Activated gamma-delta T cell treated with anti-CD3 and anti-CD28 coated beads, Interleukin-2, amount 50 U/mL, for 16 hours (primary cell): Measurements from ENCODE around the gene C16orf46.
"Not testable (repeated sequence)": the region's sequence is repeated elsewhere in the genome, so short reads cannot be mapped to it uniquely, and the experiment has no call there.

Experiments used
- DNase-seq: peaks from one replicate; pipeline ENCODE4 v3.0.0-alpha.2; 2020; ENCODE audit warnings: low read depth

C16orf46 gene, protein sequence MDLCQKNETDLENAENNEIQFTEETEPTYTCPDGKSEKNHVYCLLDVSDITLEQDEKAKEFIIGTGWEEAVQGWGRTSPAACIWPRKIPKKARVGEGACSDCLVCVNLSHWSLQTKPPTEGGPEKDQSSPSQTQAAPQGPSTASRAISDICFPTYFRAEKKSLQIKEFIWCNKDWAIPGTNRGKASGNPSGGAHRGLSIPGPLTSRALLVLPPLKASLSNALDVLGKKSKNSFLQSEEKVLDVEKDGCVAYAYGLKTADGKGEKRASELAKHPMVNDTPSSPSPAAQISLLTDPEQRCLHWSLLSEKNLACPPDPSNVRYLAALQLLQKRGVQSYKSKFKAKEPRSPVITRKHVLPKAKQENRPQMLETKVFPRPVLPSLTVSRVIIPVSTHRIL

GRCh38 chr16:81077076-81077940 is at the start of gene C16orf46:
Gene C16orf46 (minus strand): TSS chr16:81077238. CDS start chr16:81063955, 13,283 bp downstream.
- DNase-seq: peak; percentile 96

DNA sequence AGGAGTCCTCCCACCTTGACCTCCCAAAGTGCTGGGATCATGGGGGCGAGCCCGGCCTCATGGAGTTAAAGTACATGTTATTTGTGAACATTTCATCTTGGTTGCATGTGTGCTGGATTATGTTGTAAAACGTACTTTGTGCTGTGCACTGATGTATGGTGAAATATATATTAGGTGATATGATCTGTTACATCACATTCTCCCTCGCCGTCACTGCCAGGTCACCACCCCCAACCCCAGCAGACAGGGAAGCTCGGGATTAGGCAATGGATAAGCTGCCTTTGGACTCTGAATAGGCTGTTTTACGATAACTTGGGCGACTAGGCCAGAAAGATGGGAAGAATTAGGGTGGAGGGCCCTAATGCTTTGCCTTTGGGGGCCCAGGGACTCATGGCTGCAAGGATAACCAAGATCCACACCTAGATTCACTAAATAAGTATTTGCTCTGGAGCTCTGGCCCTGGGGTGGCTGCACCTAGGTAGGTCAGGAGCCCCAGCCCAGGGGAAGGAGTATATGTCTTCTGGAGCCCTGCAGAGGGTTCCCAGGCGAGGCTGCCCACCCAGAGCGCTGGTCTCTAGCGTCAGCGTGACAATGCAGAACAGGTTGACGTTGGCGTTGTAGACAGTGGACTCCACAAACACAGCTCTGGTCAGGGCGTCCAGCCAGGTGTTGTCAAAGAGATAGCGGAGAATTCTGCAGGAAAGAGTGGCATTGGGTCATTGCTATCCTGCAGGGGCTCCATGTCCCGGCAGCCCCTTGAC is 46.2 kb upstream of the C16orf46 start:
- no peak for DNase-seq

DNA sequence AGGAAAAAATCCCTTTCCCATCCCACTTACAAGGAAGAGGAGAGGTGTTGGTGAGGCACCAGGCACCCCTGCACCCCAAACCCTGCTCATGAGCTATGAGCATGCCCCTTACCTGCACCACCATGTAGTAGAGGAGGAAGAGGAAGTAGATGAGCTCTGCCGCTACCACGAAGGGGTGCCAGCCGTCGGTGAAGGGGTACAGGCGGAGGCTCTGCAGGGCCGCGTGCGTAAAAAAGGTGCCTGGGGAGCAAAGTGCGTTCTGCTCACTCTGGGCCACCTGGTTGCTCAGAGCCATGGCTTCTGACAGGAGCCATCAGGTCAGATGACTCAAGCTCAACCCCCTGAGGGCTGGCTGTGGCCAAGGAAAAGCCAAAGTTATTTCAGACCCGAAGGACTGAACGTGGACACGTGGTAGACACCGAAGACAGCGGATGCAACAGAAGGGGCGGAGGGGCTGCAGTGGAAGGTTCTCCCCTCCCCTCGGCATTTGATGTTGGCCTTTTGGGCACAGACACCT is 44.5 kb upstream of the C16orf46 start:
- no peak for DNase-seq

- no peak for DNase-seq
Observed at GRCh38 chr16:81117436-81117835, 40.4 kb upstream of the C16orf46 start.

GRCh38 chr16:81116285-81116684 is 39.2 kb upstream of the C16orf46 start:
- DNase-seq: no peak

GRCh38 chr16:81112453-81112852 is 35.4 kb upstream of the C16orf46 start:
- no peak for DNase-seq

GRCh38 chr16:81109274-81109673 is 32.2 kb upstream of the C16orf46 start:
- DNase-seq: not testable (repeated sequence)

DNA sequence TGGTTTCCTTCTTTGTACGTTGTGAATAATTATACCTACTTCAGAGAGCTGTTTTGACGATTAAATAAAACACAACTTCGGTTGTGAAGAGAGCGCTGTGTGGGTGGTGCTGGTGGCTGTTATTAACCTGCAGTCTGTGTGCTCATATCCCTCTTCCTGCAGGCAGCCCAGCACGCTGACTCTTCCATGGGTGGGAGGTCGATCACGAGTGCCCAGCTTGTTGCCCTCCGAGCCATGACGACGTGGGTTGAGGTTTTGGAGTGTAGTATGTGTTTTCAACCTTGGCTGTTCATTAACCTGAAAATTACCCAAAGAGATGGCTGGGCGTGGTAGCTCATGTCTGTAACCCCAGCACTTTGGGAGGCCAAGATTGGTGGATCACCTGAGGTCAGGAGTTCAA is 30.5 kb upstream of the C16orf46 start:
- DNase-seq: no peak

DNA sequence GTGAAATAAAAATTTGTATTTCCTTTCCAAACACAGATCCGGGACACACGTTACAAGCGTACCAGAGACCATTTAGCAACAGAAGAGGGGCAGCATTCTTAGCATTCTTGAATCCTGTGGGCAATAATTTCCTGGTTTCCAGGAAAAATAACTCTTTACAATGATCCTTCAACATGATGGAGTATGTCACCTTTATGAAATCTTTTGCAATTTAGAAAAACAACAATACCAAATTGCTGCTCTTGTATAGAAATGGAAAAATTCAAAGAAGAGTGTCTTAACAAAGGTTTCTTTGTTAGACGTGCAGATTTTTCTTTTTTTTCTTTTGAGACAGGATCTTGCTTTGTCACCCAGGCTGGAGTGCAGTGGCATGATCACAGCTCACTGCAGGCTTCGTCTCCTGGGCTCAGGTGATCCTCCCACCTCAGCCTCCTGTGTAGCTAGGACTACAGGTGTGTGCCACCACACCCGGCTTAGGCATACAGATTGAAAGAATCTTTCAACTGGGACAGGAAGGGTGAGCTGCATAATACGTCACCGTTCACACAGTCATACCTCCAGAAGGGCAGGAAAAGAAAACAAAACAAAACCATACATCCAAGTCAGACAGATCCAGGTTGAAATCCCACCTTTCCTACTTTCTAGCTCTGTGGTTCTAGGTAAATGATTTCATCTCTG is 29.9 kb upstream of the C16orf46 start:
- DNase-seq: no peak

DNA sequence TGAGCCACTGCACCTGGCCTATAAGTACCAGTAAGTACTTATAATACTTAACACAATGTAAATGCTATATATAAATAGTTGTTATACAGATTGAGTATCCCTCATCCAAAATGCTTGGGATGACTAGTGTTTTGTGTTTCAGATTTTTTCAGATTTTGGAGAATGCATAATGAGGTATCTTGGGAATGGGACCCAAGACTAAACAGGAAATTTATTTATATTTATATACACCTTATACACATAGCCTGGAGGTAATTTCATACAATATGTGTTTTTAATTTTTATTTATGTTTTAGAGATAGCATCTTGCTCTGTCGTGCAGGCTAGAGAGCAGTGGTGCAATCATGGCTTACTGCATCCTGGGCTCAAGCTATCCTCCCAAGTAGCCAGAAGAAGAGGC is 28.9 kb upstream of the C16orf46 start:
- no peak for DNase-seq

DNA sequence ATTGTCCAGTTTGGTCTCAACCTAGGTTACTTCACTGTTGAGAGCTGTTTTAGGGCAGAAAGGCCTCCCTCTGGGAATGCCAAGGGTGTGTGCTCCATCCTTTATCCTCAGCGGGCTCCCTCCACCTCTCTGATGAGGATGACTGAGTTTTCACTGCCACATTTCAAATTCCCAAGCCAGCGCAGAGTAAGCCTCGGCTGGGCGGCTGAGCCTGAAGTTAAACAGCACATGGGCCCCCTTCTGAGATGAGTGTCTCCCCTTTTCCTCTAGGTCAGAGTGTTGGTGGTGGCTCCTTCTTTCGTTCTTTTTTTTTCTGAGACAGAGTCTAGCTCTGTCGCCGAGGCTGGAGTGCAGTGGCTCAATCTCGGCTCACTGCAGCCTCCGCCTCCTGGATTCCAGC is 24.7 kb upstream of the C16orf46 start:
- no peak for DNase-seq

GRCh38 chr16:81099958-81100357 is 22.9 kb upstream of the C16orf46 start:
- DNase-seq: no peak

- DNase-seq: no peak
Observed at GRCh38 chr16:81097230-81097629, 20.2 kb upstream of the C16orf46 start.

DNA sequence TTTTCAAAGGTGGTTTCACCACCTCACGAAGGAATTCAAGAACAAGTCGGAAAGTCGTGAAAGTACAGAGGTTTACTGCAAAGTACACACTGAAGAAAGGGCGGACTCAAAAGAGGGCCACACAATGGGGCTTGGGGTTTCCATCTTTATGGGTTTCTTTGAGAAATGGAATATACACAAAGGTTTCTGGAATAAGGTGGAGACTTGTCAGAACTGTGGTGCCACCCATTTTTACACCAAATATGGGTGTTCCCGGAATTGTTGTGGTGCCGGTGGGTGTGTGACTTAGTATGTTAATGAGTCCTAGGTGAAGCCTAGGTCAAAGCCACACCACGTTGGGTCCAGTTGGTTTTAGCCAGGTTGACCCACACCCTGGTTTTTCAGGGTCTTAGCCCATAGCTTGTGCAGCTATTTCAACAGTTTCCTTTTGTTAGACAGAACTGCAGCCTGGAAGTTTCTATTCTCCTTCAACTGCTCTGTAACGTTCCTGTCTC is 19.7 kb upstream of the C16orf46 start:
- no peak for DNase-seq

DNA sequence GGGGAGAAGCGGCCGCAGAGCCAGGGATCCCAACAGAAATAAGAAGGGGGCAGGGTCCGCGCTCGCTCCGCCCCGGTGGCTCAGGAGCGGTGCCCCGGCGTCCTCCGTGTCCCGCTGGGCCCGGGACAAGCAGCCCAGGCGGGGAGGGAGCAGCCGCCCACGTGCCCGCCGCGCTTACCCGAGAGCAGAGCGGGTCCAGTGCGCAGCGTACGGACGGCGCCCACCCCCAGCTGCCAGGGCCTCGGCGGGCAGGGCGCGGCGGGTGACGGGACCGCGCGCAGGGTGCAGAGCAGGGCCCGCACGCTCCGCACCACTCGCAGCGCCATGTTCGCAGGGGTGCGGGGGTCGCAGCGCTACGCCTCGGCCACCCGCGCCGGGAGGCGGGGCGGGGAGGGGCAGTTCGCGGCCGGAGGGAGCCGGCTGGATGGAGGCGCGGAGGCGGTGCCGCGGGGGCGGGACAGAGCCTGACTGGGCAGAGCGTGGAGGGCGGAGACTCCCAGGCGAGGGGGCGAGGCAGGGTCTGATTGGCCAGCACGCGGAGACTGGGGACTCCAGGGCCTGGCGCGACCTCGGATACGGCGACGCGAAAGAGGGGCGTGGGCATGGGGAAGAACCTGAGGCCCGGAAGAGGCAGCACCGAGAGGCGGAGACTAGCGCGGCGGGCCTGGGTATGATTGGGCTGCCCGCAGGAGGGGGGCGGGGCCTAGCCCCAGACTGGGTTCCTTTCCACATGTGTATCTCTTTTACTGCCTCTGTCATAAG is 19.1 kb upstream of the C16orf46 start, which contains the start of gene GCSH:
Gene GCSH, minus strand, starts transcription at position 443 of the 762 bp plus-strand sequence. Its CDS starts 117 bp downstream, at position 326.
- peak; percentile 98 for DNase-seq

GRCh38 chr16:81095653-81095952 is 18.6 kb upstream of the C16orf46 start:
- DNase-seq: no peak

- no peak for DNase-seq
Observed at GRCh38 chr16:81094771-81095251, 17.8 kb upstream of the C16orf46 start.

DNA sequence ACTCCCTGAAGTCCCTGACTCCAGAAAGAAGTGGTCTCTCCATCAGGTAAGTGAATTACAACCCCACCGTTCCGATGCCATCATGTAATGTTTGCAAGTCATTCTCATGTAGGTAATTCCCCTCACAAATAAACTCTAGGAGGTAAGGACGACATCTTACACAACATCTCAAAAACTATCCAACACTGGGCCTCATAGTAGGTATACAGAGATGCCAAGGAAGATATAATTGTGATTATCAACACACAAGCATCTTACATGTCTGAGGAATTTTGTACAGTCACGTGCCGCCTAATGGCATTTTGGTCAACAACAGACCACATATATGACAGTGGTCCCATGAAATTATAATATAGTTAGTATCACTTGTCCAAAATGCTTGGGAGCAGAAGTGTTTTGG is 11.8 kb upstream of the C16orf46 start:
- DNase-seq: no peak

DNA sequence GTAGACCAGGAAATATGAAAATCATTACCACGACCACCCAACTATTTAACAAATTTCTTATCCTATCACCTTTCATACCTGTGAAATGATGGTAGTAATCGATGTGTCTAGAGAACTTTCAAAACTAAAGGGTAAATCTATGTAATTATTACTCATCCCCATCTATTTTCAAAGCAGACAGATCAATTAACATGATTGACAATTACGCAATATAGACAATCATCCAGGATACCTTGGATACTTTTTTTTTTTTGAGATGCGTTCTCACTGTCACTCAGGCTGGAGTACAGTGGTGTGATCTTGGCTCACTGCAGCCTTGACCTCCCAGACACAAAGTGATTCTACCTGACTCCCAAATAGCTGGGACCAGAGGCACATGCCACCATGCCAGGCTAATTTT is 4.0 kb upstream of the C16orf46 start:
- no peak for DNase-seq

DNA sequence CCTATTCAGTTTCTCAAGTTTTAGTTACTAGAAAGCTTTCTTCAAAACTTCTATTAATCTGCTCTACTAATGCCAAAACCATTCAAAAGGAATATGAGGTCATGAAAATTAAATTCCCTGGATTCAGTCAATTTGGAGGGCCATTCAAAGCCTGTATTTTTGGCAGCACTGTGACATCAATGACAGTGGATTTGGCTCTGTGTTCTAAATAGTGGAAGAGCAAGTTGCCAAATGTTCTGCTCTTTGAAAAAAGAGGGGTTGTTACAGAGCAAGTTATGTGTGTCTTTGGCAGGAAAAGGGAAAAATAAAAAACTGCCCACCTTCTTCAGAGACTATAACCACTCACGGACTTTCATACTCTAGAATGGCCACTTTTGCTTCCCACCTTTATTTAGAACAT is 3.2 kb upstream of the C16orf46 start:
- DNase-seq: no peak
